ENCODE results near the gene PRKAG2.
A peak's percentile ranks its signal among the peaks of the same experiment; 100 is the strongest.

DNA sequence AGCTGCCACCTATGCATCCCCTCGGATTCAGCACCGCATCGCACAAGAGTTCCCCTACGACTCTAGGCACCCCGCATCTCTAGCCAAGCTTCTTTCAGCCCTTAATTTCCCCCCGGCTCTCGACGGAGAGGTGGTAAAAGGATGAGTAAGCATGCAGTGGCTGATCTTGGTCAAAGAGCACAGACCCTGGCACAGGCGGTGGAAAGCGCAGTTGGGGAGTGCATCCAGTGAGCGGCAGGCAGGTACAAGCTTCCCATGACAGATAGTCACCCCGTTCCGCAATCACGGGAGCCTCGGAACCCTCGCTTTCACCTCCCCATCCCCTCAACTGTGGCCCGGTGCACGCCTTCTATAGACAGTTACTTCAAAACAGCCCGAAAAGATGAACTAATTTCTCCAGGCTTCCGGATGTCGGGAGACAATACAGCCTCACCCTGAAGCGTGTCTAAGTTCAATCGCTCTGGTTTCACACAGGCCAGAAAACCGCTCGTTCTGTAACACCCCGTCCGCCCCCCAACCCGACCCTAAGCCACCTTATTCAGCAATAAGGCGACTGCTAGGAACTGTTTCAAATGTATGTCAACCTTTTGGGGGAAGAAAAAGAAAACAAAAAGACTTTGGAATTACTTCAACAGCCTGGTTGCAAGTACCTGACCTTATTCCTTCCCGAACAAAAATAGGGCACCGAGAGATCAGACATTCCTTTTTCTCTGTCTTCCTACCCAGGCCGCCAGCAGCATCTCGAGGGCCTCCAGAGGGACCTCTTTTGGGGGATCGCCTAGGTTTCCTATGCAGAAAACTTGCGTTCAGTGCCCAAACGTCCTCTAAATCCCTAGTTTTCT lies 358.6 kb downstream of the PRKAG2 start:
- TF ChIP-seq SMC3 (IDR thresholded peaks at IDR 0.05; ENCODE audit: low read length): 0 out of 2 replicates have a peak, but pooled peaks have one; percentile 6
- no peak for TF ChIP-seq CHD2 (IDR thresholded peaks at IDR 0.05; ENCODE audit: low read depth, low read length)
- TF ChIP-seq ZMYM2 (CRISPR knock-in tag; IDR thresholded peaks at IDR 0.05): no peak
- no peak for TF ChIP-seq POLR2AphosphoS5 (IDR thresholded peaks at IDR 0.05; ENCODE audit: low read depth, low read length)
- TF ChIP-seq ZNF558 (CRISPR knock-in tag; IDR thresholded peaks at IDR 0.05; ENCODE audit: borderline replicate concordance): no peak
- TF ChIP-seq MAFF (IDR thresholded peaks at IDR 0.05; ENCODE audit: low read depth, low read length): no peak; the same call in 1 of the 2 replicates
- no peak for TF ChIP-seq ZNF431 (CRISPR knock-in tag; IDR thresholded peaks at IDR 0.05; ENCODE audit: borderline replicate concordance, low read depth)
- TF ChIP-seq RNF2 (conservative IDR thresholded peaks at IDR 0.05; ENCODE audit: low read depth): 0 out of 2 replicates have a peak, but pooled peaks have one; percentile 19
- no peak for TF ChIP-seq ZFP41 (CRISPR knock-in tag; IDR thresholded peaks at IDR 0.05; ENCODE audit: borderline replicate concordance)
- TF ChIP-seq POLR2A (IDR thresholded peaks at IDR 0.05; ENCODE audit: insufficient read depth in 1 of 2, low read depth in 2 of 2, low read length in 2 of 2): peak in 1 of 2 experiments; percentile 51; a peak in 1 of 4 replicates
- no peak for TF ChIP-seq ZNF18 (CRISPR knock-in tag; IDR thresholded peaks at IDR 0.05; ENCODE audit: insufficient replicate concordance)
- TF ChIP-seq ZNF354B (CRISPR knock-in tag; IDR thresholded peaks at IDR 0.05): no peak
- no peak for TF ChIP-seq ZBED4 (CRISPR knock-in tag; IDR thresholded peaks at IDR 0.05; ENCODE audit: borderline replicate concordance)
